Astrocyte (in vitro differentiated cells and primary cell): ENCODE measurements around the gene ME2. TPM values are rescaled to one million over a fixed set of nuclear protein-coding genes. Genes with fewer than 3 reads are reported as not detected.

Experiments
- DNase-seq: peaks from one replicate; pipeline ENCODE4 v3.0.0-alpha.2; 2010; ENCODE audit warnings: low read depth
- FAIRE-seq: peaks from 2 replicates; lab custom pipeline; 2011; peaks lifted over from hg19 to GRCh38; lab: Jason Lieb, UNC
- H2AFZ ChIP-seq: 2 replicates; pipeline ENCODE4 v1.6.0; 2012; ENCODE audit warnings: low read depth, low read length, inconsistent platforms
- H3K27ac ChIP-seq: 2 replicates; pipeline ENCODE4 v1.5.1; 2011; ENCODE audit warnings: low read depth, low read length, inconsistent platforms
- H3K27me3 ChIP-seq: 2 replicates; pipeline ENCODE4 v1.6.0; 2011; ENCODE audit warnings: low read length, inconsistent platforms; ENCODE audit not compliant: insufficient read depth
- H3K36me3 ChIP-seq: 2 replicates; pipeline ENCODE4 v1.5.1; 2011; ENCODE audit warnings: low read length, inconsistent platforms; ENCODE audit not compliant: insufficient read depth
- H3K4me1 ChIP-seq: 2 replicates; pipeline ENCODE4 v1.5.1; 2011; ENCODE audit warnings: low read length, inconsistent platforms; ENCODE audit not compliant: insufficient read depth
- H3K4me2 ChIP-seq: 2 replicates; pipeline ENCODE4 v1.6.0; 2012; ENCODE audit warnings: low read length, inconsistent platforms
- H3K4me3 ChIP-seq: 2 replicates; pipeline ENCODE4 v1.5.1; 2011; ENCODE audit warnings: low read depth, mild to moderate bottlenecking, low read length, inconsistent platforms; ENCODE audit not compliant: insufficient read depth
- H3K79me2 ChIP-seq: 2 replicates; pipeline ENCODE4 v1.6.0; 2012; ENCODE audit warnings: mild to moderate bottlenecking, low read length, inconsistent platforms; ENCODE audit not compliant: insufficient read depth
- H3K9ac ChIP-seq: 2 replicates; pipeline ENCODE4 v1.6.0; 2012; ENCODE audit warnings: mild to moderate bottlenecking, low read length, inconsistent platforms
- H3K9me3 ChIP-seq: 2 replicates; pipeline ENCODE4 v1.5.1; 2012; ENCODE audit warnings: low read depth, mild to moderate bottlenecking, low read length, inconsistent platforms; ENCODE audit not compliant: insufficient read depth
- H4K20me1 ChIP-seq: 2 replicates; pipeline ENCODE4 v1.6.0; 2012; ENCODE audit warnings: low read length, inconsistent platforms; ENCODE audit not compliant: insufficient read depth
- H3K27ac Mint-ChIP-seq: one replicate; pipeline ENCODE4 v1.8.0; 2021; ENCODE audit warnings: mild to moderate bottlenecking, mixed read lengths; ENCODE audit not compliant: unreplicated experiment
- H3K27me3 Mint-ChIP-seq: one replicate; pipeline ENCODE4 v1.8.0; 2021; ENCODE audit warnings: low read depth, mixed read lengths; ENCODE audit not compliant: unreplicated experiment
- H3K36me3 Mint-ChIP-seq: one replicate; pipeline ENCODE4 v1.8.0; 2021; ENCODE audit warnings: low read depth, mixed read lengths; ENCODE audit not compliant: unreplicated experiment
- H3K4me1 Mint-ChIP-seq: one replicate; pipeline ENCODE4 v1.8.0; 2021; ENCODE audit warnings: low read depth, mixed read lengths; ENCODE audit not compliant: unreplicated experiment
- H3K4me3 Mint-ChIP-seq: one replicate; pipeline ENCODE4 v1.8.0; 2021; ENCODE audit warnings: mild to moderate bottlenecking, moderate library complexity, mixed read lengths; ENCODE audit not compliant: unreplicated experiment
- H3K9me3 Mint-ChIP-seq: one replicate; pipeline ENCODE4 v1.8.0; 2021; ENCODE audit warnings: mild to moderate bottlenecking, mixed read lengths; ENCODE audit not compliant: unreplicated experiment
- EZH2 ChIP-seq: IDR thresholded peaks from 2 replicates; pipeline ENCODE4 v1.6.1; 2012; ENCODE audit warnings: mild to moderate bottlenecking, low read length, inconsistent platforms; ENCODE audit not compliant: insufficient read depth
- total RNA-seq: library from RNA; stranded (reverse); gene quantifications from 2 replicates; pipeline ENCODE4 v1.2.1, GENCODE V29; 2021
- TF ChIP-seq, protein P1 (sequence below): IDR thresholded peaks from 2 replicates; pipeline ENCODE4 v1.5.1; 2011; ENCODE audit warnings: low read depth, mild to moderate bottlenecking, inconsistent platforms, low read length, moderate library complexity; ENCODE audit not compliant: insufficient read depth

Gene ME2
- total RNA-seq, 1 donor from 2014 or later: 44.0 TPM

DNA sequence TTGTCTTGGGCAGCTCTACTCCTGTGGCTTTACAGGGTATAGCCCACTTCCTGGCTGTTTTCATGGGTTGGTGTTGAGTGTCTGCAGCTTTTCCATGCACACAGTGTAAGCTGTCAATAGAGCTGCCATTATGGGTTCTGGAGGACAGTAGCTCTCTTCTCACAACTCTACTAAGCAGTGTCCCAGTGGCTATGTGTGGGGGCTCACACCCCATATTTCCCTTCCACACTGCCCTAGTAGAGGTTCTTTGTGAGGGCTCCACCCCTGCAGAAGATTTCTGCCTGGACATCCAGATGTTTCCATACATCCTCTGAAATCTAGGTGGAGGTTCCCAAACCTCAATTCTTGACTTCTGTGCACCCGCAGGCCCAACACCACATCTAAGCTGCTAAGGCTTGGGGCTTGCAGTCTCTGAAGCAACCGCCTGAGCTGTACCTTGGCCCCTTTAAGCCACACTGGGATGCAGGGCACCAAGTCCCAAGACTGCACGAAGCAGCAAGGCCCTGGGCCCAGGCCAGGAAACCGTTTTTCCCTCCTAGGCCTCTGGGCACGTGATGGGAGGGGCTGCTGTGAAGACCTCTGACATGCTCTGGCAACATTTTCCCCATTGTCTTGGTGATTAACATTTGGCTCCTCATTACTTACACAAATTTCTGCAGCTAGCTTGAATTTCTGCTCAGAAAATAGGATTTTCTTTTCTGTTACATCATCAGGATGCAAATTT is 98.3 kb downstream of the ME2 start:
- Histone ChIP-seq H3K4me2 (no peak overlapping the region), H3K4me1 (no peaks in the 10 kb centered on the region), H3K36me3 (peaks cover 9% of the 10 kb centered on the region), H4K20me1 (no peaks in the 10 kb centered on the region), H2AFZ (no peak overlapping the region), H3K27ac (no peak overlapping the region), H3K9ac (no peak overlapping the region), H3K79me2 (no peaks in the 10 kb centered on the region), H3K27me3 (no peaks in the 10 kb centered on the region), H3K4me3 (no peak overlapping the region), H3K9me3 (peaks cover 6% of the 10 kb centered on the region)
- Mint-ChIP-seq H3K4me1 (peaks cover 6% of the 10 kb centered on the region), H3K27me3 (no peaks in the 10 kb centered on the region), H3K36me3 (peaks cover 44% of the 10 kb centered on the region), H3K4me3 (no peak overlapping the region), H3K27ac (no peak overlapping the region), H3K9me3 (peaks cover 16% of the 10 kb centered on the region)
- TF ChIP-seq, protein P1, sequence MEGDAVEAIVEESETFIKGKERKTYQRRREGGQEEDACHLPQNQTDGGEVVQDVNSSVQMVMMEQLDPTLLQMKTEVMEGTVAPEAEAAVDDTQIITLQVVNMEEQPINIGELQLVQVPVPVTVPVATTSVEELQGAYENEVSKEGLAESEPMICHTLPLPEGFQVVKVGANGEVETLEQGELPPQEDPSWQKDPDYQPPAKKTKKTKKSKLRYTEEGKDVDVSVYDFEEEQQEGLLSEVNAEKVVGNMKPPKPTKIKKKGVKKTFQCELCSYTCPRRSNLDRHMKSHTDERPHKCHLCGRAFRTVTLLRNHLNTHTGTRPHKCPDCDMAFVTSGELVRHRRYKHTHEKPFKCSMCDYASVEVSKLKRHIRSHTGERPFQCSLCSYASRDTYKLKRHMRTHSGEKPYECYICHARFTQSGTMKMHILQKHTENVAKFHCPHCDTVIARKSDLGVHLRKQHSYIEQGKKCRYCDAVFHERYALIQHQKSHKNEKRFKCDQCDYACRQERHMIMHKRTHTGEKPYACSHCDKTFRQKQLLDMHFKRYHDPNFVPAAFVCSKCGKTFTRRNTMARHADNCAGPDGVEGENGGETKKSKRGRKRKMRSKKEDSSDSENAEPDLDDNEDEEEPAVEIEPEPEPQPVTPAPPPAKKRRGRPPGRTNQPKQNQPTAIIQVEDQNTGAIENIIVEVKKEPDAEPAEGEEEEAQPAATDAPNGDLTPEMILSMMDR: no peak
- no peak for TF ChIP-seq EZH2
- no peak for DNase-seq
- FAIRE-seq: no peak

DNA sequence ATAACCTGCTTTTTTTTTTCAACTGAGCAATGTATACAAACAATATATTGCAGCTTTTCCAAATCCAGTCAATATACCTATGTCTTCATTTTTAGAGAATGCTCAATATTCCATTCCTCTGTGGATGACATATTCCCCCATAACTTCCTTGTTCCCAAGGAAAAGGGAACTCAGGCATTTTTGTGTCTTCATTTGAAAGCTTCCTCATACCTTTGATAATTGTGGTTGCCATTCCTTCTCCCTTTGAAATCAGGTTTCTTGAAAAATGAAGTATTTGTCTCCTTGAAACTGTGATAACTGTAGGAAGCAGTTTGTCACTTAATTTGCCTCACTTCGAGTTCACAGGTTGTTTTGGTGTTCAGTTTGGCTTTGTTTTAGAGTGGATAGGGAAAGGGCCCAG is 102.5 kb downstream of the ME2 start:
- Histone ChIP-seq H3K4me1 (peaks cover 4% of the 10 kb centered on the region), H3K4me3 (no peak overlapping the region), H3K4me2 (no peak overlapping the region), H2AFZ (no peak overlapping the region), H4K20me1 (no peaks in the 10 kb centered on the region), H3K27me3 (no peaks in the 10 kb centered on the region), H3K9ac (no peak overlapping the region), H3K9me3 (peaks cover 6% of the 10 kb centered on the region), H3K36me3 (peaks cover 6% of the 10 kb centered on the region), H3K27ac (no peak overlapping the region), H3K79me2 (no peaks in the 10 kb centered on the region)
- DNase-seq (peak; percentile 42), FAIRE-seq (no peak)
- peaks cover 12% of the 10 kb centered on the region for H3K9me3 Mint-ChIP-seq
- peak overlapping the region; percentile 77 for H3K27ac Mint-ChIP-seq
- H3K36me3 Mint-ChIP-seq: peaks cover 32% of the 10 kb centered on the region
- no peak for TF ChIP-seq EZH2
- TF ChIP-seq, protein P1: no peak
- H3K27me3 Mint-ChIP-seq: no peaks in the 10 kb centered on the region
- no peak overlapping the region for H3K4me3 Mint-ChIP-seq
- peaks cover 12% of the 10 kb centered on the region for H3K4me1 Mint-ChIP-seq
